ENCODE measurements around the gene PRDM16. TPM values are rescaled to one million over a fixed set of nuclear protein-coding genes. Genes with fewer than 3 reads are reported as not detected.

The PRDM16 gene
- total and polyA plus RNA-seq, 2 of the 8 experiments (the other 6 are each of a cell fraction or from before 2014, with no cell fraction given), result 0.39 to 0.43 TPM

DNA sequence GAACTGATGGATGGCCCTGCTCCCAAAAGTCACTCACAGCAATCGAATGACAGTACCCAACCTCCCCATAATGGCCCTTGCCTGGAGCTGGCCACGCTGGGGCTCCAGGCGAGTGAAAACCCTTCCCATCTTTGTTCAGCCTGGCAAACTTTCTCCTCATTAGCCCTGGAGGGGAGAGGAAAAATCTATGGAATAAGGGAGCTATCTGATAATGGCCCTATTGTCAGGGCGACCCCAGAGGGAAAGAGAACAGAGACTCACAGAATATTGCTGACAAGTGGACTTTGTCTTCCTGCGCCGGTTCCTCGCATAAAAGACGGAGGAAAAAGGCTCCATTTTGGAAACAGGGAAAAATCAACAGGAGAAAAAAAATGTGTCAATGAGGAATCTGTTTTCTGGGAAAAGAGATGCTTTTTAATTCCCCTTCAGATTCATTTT, 372.4 kb downstream of the PRDM16 start:
- H4K20me1 ChIP-seq (replicated peaks in 1 of 2; ENCODE audit: control insufficient read depth in 1 of 2, insufficient read depth in 2 of 2, low read length in 2 of 2), result no peaks in the 10 kb centered on the region
- no peak overlapping the region for H3K14ac ChIP-seq (ENCODE audit: insufficient read length)
- H4K91ac ChIP-seq (replicated peaks; ENCODE audit: insufficient read length, low read length), result no peak overlapping the region
- no peak overlapping the region for H4K8ac ChIP-seq (ENCODE audit: extremely low read depth, insufficient read depth, low read length)
- H3K4me3 ChIP-seq (ENCODE audit: extremely low read depth in 1 of 4, insufficient read depth in 2 of 4, low read depth in 3 of 4, low read length in 4 of 4), result no peak overlapping the region
- no peak overlapping the region for H3K18ac ChIP-seq (ENCODE audit: extremely low read depth, low read length)
- no peaks in the 10 kb centered on the region for H3K79me2 ChIP-seq (ENCODE audit: control insufficient read depth in 1 of 2, insufficient read depth in 2 of 2, low read length in 2 of 2)
- TF ChIP-seq POU5F1 (IDR thresholded peaks at IDR 0.05; ENCODE audit: low read depth, low read length), result no peak
- 84% methylated on average over 8 of the region's 8 CpGs; no CpG with 5 or more reads in 1 of the 2 experiments for WGBS, 2 experiments (ENCODE audit: extremely low coverage in 1 of 2, insufficient coverage in 1 of 2, insufficient read length in 1 of 2, insufficient replicate concordance in 2 of 2, low coverage in 1 of 2, low lambda C conversion rate in 2 of 2, missing lambda C conversion rate in 1 of 2)
- no peak overlapping the region for H3K4me2 ChIP-seq (ENCODE audit: insufficient read depth in 1 of 2, low read depth in 2 of 2, low read length in 2 of 2)
- H2BK15ac ChIP-seq (ENCODE audit: low read length), result no peak overlapping the region
- no peak overlapping the region for H2BK12ac ChIP-seq (ENCODE audit: low read depth, low read length)
- no peak overlapping the region for H3K27ac ChIP-seq (ENCODE audit: low read depth, low read length)
- DNase-seq (ENCODE audit: low read depth in 1 of 2, low spot score in 2 of 2) (no peak), FAIRE-seq (no peak)
- no peaks in the 10 kb centered on the region for H3K9me3 ChIP-seq (ENCODE audit: insufficient read depth in 2 of 2, low read depth in 1 of 2, low read length in 1 of 2)
- no peak overlapping the region for H3K23ac ChIP-seq (ENCODE audit: insufficient read length)
- no peak overlapping the region for H2AK5ac ChIP-seq (ENCODE audit: low read depth, low read length)
- H3K23me2 ChIP-seq (ENCODE audit: low read depth, low read length), result no peaks in the 10 kb centered on the region
- no peaks in the 10 kb centered on the region for H3K36me3 ChIP-seq (ENCODE audit: control insufficient read depth in 2 of 4, insufficient read depth in 4 of 4, low read length in 3 of 4)
- no peak overlapping the region for H4K5ac ChIP-seq (ENCODE audit: insufficient read length, low read depth, low read length)
- H3K27me3 ChIP-seq (replicated peaks in 1 of 4; ENCODE audit: control insufficient read depth in 3 of 4, extremely low read depth in 1 of 4, insufficient read depth in 3 of 4, low read length in 3 of 4), result peaks cover 0 to 2% (median under 1%) of the 10 kb centered on the region in 4 experiments; a peak in 1 of 7 replicates
- H3K4me1 ChIP-seq (replicated peaks in 1 of 4; ENCODE audit: control insufficient read depth in 3 of 4, insufficient read depth in 4 of 4, low read length in 3 of 4), result peaks cover 0 to 3% (median 1%) of the 10 kb centered on the region in 4 experiments; a peak in 3 of 7 replicates
- H2BK120ac ChIP-seq (replicated peaks; ENCODE audit: low read depth, low read length), result no peak overlapping the region
- H3K4ac ChIP-seq (replicated peaks; ENCODE audit: insufficient read length, low read depth, low read length), result no peak overlapping the region
- POLR2A ChIA-PET (ENCODE audit: partially characterized antibody), result no interaction called here
- no peaks in the 10 kb centered on the region for H3K79me1 ChIP-seq (ENCODE audit: low read depth, low read length)
- H2BK5ac ChIP-seq (ENCODE audit: low read depth, low read length), result no peak overlapping the region
- H2AFZ ChIP-seq (ENCODE audit: low read length), result no peak overlapping the region
- no peak overlapping the region for H3K56ac ChIP-seq (replicated peaks; ENCODE audit: insufficient read length, low read depth, low read length)
- H2BK20ac ChIP-seq (ENCODE audit: low read length), result no peak overlapping the region
- CTCF ChIA-PET (ENCODE audit: partially characterized antibody), result interaction anchor here (1.0 to 6.5 kb wide), 6 partner anchors 12 to 179 kb away, joined by 3 to 35 read pairs (median 3); no protein-coding TSS in a partner anchor
- H3K9ac ChIP-seq (replicated peaks in 1 of 4; ENCODE audit: extremely low read depth in 1 of 4, low read depth in 3 of 4, low read length in 3 of 4), result no peak overlapping the region

Data from H1 (cell line).